ENCODE measurements around the gene TFAM. TPM values are rescaled to one million over a fixed set of nuclear protein-coding genes. Genes with fewer than 3 reads are reported as not detected.

The TFAM gene
- total and polyA plus RNA-seq, 4 donors: 12.5 to 22.9 (median 18.4) TPM

DNA sequence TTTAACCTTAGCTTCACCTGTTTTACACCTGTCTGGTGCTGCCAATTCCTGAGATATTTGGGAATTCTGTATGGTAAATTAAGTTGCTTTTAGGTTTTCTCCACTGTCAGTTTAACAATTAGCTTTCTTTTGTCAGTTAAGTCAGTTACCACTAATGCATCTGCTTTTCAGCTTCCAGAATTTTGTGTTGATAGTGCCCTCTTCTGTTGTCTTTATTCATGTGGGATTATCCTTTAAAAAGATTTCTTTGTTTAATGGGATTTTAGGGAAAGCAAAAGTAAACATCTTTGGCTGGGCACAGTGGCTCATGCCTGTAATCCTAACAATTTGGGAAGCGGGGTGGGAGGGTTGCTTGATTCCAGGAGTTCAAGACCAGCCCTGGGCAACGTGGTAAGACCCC is 8.1 kb downstream of the TFAM start:
- H3K4me1 ChIP-seq (ENCODE audit: control insufficient read depth in 4 of 4, insufficient read depth in 4 of 4, low read length in 3 of 4): no peaks in the 10 kb centered on the region
- H3K27ac ChIP-seq (ENCODE audit: low read depth in 1 of 2, low read length in 2 of 2): no peak overlapping the region
- H3K27me3 ChIP-seq (ENCODE audit: control insufficient read depth in 4 of 4, insufficient read depth in 4 of 4, low read length in 3 of 4): no peaks in the 10 kb centered on the region
- H3K36me3 ChIP-seq (ENCODE audit: control insufficient read depth in 4 of 4, insufficient read depth in 3 of 4, low read depth in 1 of 4, low read length in 3 of 4): peaks cover 3 to 61% (median 38%) of the 10 kb centered on the region in 4 donors
- H3K4me3 ChIP-seq (ENCODE audit: low read depth in 1 of 3, low read length in 3 of 3): no peak overlapping the region
- TF ChIP-seq RAD21 (IDR thresholded peaks at IDR 0.05): peak; percentile 24 to 44
- TF ChIP-seq, protein P1, sequence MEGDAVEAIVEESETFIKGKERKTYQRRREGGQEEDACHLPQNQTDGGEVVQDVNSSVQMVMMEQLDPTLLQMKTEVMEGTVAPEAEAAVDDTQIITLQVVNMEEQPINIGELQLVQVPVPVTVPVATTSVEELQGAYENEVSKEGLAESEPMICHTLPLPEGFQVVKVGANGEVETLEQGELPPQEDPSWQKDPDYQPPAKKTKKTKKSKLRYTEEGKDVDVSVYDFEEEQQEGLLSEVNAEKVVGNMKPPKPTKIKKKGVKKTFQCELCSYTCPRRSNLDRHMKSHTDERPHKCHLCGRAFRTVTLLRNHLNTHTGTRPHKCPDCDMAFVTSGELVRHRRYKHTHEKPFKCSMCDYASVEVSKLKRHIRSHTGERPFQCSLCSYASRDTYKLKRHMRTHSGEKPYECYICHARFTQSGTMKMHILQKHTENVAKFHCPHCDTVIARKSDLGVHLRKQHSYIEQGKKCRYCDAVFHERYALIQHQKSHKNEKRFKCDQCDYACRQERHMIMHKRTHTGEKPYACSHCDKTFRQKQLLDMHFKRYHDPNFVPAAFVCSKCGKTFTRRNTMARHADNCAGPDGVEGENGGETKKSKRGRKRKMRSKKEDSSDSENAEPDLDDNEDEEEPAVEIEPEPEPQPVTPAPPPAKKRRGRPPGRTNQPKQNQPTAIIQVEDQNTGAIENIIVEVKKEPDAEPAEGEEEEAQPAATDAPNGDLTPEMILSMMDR (IDR thresholded peaks at IDR 0.05; ENCODE audit: low read depth, low read length, missing input control): peak; percentile 6
- no peak for TF ChIP-seq YY1 (IDR thresholded peaks at IDR 0.05)
- TF ChIP-seq HNF4A (conservative IDR thresholded peaks at IDR 0.05): no peak
- TF ChIP-seq, protein P2, sequence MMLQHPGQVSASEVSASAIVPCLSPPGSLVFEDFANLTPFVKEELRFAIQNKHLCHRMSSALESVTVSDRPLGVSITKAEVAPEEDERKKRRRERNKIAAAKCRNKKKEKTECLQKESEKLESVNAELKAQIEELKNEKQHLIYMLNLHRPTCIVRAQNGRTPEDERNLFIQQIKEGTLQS (IDR thresholded peaks at IDR 0.05): no peak
- TF ChIP-seq TAF1 (conservative IDR thresholded peaks at IDR 0.05): no peak
- no peak for TF ChIP-seq HNF4G (IDR thresholded peaks at IDR 0.05)
- TF ChIP-seq GABPA (IDR thresholded peaks at IDR 0.05 in 1 of 2, conservative IDR thresholded peaks at IDR 0.05 in 1 of 2): no peak
- H3K9me3 ChIP-seq (ENCODE audit: control insufficient read depth in 4 of 4, low read length in 3 of 4): no peaks in the 10 kb centered on the region
- WGBS: 87% methylated on average over 2 of the region's 2 CpGs
- no peak for DNase-seq (ENCODE audit: low spot score)
- no peak overlapping the region for H3K9ac ChIP-seq (ENCODE audit: low read depth in 1 of 2, low read length in 2 of 2)

DNA sequence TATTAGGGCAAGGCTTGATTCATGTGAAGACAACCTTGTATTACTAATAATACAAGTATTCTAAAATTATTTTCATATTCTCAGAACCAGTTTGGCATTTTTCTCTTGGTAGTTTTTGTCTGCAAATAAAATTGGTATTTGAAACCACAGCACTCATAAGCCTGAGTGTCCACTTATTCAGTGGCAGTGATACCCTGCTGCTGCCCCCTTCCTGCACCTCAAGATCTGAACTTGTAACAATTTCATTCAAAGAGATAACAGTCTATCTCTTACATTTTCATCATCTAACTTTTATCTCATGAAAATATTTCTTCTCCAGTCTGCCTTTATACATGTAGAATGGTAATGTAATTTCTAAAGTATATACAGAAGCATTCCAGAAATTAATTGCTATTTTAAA is 9.3 kb downstream of the TFAM start:
- Histone ChIP-seq H3K27ac (ENCODE audit: low read depth in 1 of 2, low read length in 2 of 2) (no peak overlapping the region), H3K36me3 (ENCODE audit: control insufficient read depth in 4 of 4, insufficient read depth in 3 of 4, low read depth in 1 of 4, low read length in 3 of 4) (peaks cover 3 to 52% (median 28%) of the 10 kb centered on the region in 4 donors), H3K9me3 (ENCODE audit: control insufficient read depth in 4 of 4, low read length in 3 of 4) (no peaks in the 10 kb centered on the region), H3K4me1 (ENCODE audit: control insufficient read depth in 4 of 4, insufficient read depth in 4 of 4, low read length in 3 of 4) (no peaks in the 10 kb centered on the region), H3K9ac (ENCODE audit: low read depth in 1 of 2, low read length in 2 of 2) (no peak overlapping the region), H3K4me3 (ENCODE audit: low read depth in 1 of 3, low read length in 3 of 3) (no peak overlapping the region), H3K27me3 (ENCODE audit: control insufficient read depth in 4 of 4, insufficient read depth in 4 of 4, low read length in 3 of 4) (no peaks in the 10 kb centered on the region)
- TF ChIP-seq RXRA (IDR thresholded peaks at IDR 0.05) (no peak), YY1 (IDR thresholded peaks at IDR 0.05) (no peak), FOXA1 (IDR thresholded peaks at IDR 0.05) (no peak), EGR1 (IDR thresholded peaks at IDR 0.05; ENCODE audit: low read depth in 2 of 2) (no peak), HNF4G (IDR thresholded peaks at IDR 0.05) (no peak), JUND (IDR thresholded peaks at IDR 0.05) (no peak)
- TF ChIP-seq, protein P3, sequence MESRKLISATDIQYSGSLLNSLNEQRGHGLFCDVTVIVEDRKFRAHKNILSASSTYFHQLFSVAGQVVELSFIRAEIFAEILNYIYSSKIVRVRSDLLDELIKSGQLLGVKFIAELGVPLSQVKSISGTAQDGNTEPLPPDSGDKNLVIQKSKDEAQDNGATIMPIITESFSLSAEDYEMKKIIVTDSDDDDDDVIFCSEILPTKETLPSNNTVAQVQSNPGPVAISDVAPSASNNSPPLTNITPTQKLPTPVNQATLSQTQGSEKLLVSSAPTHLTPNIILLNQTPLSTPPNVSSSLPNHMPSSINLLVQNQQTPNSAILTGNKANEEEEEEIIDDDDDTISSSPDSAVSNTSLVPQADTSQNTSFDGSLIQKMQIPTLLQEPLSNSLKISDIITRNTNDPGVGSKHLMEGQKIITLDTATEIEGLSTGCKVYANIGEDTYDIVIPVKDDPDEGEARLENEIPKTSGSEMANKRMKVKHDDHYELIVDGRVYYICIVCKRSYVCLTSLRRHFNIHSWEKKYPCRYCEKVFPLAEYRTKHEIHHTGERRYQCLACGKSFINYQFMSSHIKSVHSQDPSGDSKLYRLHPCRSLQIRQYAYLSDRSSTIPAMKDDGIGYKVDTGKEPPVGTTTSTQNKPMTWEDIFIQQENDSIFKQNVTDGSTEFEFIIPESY (IDR thresholded peaks at IDR 0.05): no peak
- TF ChIP-seq, protein P2 (IDR thresholded peaks at IDR 0.05): no peak
- DNase-seq (ENCODE audit: low spot score): no peak

DNA sequence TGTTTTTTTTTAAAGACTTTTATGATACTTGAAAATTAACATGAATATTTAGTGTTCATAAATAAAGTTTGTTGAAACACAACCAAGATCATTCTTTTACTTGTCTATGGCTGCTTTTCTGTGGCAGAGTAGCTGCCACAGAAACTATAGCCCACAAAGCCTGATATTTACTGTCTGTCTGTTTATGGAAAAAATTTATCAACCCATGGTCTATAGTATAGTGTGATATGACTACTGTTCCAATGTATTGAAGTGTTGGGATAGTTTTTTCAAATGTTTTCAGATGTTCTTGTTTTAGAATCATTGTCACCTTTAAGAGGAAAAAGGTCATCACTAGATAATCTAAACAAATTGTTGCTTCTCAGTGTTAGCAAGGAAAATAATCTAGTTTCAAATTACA is 10.8 kb downstream of the TFAM start:
- Histone ChIP-seq H3K9me3 (ENCODE audit: control insufficient read depth in 4 of 4, low read length in 3 of 4) (no peaks in the 10 kb centered on the region), H3K4me1 (ENCODE audit: control insufficient read depth in 4 of 4, insufficient read depth in 4 of 4, low read length in 3 of 4) (no peaks in the 10 kb centered on the region), H3K4me3 (ENCODE audit: low read depth in 1 of 3, low read length in 3 of 3) (no peak overlapping the region), H3K36me3 (ENCODE audit: control insufficient read depth in 4 of 4, insufficient read depth in 3 of 4, low read depth in 1 of 4, low read length in 3 of 4) (peaks cover 3 to 44% (median 19%) of the 10 kb centered on the region in 4 donors), H3K27ac (ENCODE audit: low read depth in 1 of 2, low read length in 2 of 2) (no peak overlapping the region), H3K9ac (ENCODE audit: low read depth in 1 of 2, low read length in 2 of 2) (no peak overlapping the region), H3K27me3 (ENCODE audit: control insufficient read depth in 4 of 4, insufficient read depth in 4 of 4, low read length in 3 of 4) (no peaks in the 10 kb centered on the region)
- no peak for DNase-seq (ENCODE audit: low spot score)
- TF ChIP-seq HNF4G (IDR thresholded peaks at IDR 0.05): no peak
- TF ChIP-seq SP1 (IDR thresholded peaks at IDR 0.05): no peak
- no peak for TF ChIP-seq YY1 (IDR thresholded peaks at IDR 0.05)
- no peak for TF ChIP-seq FOXA1 (IDR thresholded peaks at IDR 0.05)
- TF ChIP-seq, protein P3 (IDR thresholded peaks at IDR 0.05): no peak
- no peak for TF ChIP-seq HNF4A (conservative IDR thresholded peaks at IDR 0.05)
- TF ChIP-seq FOXA2 (IDR thresholded peaks at IDR 0.05): no peak
- TF ChIP-seq EGR1 (IDR thresholded peaks at IDR 0.05; ENCODE audit: low read depth in 2 of 2): no peak
- TF ChIP-seq TAF1 (conservative IDR thresholded peaks at IDR 0.05): no peak
- no peak for TF ChIP-seq RXRA (IDR thresholded peaks at IDR 0.05)
- no peak for TF ChIP-seq GABPA (IDR thresholded peaks at IDR 0.05 in 1 of 2, conservative IDR thresholded peaks at IDR 0.05 in 1 of 2)
- TF ChIP-seq, protein P4, sequence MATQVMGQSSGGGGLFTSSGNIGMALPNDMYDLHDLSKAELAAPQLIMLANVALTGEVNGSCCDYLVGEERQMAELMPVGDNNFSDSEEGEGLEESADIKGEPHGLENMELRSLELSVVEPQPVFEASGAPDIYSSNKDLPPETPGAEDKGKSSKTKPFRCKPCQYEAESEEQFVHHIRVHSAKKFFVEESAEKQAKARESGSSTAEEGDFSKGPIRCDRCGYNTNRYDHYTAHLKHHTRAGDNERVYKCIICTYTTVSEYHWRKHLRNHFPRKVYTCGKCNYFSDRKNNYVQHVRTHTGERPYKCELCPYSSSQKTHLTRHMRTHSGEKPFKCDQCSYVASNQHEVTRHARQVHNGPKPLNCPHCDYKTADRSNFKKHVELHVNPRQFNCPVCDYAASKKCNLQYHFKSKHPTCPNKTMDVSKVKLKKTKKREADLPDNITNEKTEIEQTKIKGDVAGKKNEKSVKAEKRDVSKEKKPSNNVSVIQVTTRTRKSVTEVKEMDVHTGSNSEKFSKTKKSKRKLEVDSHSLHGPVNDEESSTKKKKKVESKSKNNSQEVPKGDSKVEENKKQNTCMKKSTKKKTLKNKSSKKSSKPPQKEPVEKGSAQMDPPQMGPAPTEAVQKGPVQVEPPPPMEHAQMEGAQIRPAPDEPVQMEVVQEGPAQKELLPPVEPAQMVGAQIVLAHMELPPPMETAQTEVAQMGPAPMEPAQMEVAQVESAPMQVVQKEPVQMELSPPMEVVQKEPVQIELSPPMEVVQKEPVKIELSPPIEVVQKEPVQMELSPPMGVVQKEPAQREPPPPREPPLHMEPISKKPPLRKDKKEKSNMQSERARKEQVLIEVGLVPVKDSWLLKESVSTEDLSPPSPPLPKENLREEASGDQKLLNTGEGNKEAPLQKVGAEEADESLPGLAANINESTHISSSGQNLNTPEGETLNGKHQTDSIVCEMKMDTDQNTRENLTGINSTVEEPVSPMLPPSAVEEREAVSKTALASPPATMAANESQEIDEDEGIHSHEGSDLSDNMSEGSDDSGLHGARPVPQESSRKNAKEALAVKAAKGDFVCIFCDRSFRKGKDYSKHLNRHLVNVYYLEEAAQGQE (IDR thresholded peaks at IDR 0.05): no peak
- no peak for TF ChIP-seq NR2F2 (IDR thresholded peaks at IDR 0.05)
- TF ChIP-seq RAD21 (IDR thresholded peaks at IDR 0.05): no peak

Data from liver (tissue), 9 donors.